HT1080 (cell line): Measurements from ENCODE around the gene BRCA2. TPM values are rescaled to one million over a fixed set of nuclear protein-coding genes. Genes with fewer than 3 reads are reported as not detected.
A peak's percentile ranks its signal among the peaks of the same experiment; 100 is the strongest.

Source experiments
- DNase-seq: peaks from one replicate; pipeline ENCODE4 v3.0.0-alpha.2; 2015; ENCODE audit warnings: low read depth
- small RNA-seq: library from RNA; depleted of rRNA; stranded (forward); fragments of <200 nt; gene quantifications from one replicate; pipeline ENCODE3, GENCODE V24; 2014
- total RNA-seq: library from RNA; depleted of rRNA; stranded (reverse); fragments of >200 nt; shearing (Covaris generic); gene quantifications from 2 replicates; pipeline ENCODE4 v1.2.3, GENCODE V29; 2014; rRNA removed

The BRCA2 gene
- total RNA-seq, 1 experiment from 2014 or later = 8.0 TPM

GRCh38 chr13:32426990-32427851 lies 111.9 kb downstream of the BRCA2 start:
- no peak for DNase-seq

DNA sequence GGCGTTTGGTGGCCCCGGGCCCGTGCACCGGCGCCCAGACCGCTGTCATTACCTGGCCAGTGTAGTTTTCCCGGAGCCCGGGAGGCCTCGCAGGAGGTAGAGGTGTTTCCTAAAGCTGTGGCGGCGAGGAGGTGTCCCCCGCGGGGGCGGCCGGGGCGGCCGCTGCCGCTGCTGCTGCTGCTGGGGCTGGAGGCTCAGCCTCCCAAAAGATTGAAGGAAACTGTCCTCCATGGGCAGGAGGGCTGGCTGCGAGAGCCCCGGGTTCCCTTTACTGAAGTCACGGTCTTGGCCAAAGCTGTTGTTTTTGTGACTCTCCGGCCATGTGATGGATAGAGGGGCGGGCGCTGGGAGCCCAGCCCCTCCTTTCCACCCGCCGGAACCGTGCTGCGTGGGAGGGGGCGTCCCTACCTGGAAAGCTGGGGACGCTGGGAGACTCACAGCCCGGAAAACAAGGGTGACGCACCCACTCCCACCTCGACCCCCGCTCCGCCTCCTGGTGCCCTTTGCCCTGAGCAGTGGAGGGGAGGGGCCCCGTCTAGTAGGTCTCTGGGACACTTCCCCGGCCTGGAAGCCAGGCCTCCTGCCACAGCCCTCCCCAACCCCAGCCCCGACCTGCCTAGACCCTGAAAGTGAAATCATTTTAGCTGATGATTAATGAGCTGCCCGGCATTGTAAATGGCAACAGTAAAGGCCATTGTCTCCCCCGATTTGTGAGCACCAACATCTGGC lies 112.7 kb downstream of the BRCA2 start, which contains the start of gene N4BP2L1:
TSS of gene N4BP2L1 (minus strand) at position 279 of the 729 bp plus-strand sequence. CDS start at position 231, 48 bp downstream.
- peak; percentile 43 for DNase-seq

DNA sequence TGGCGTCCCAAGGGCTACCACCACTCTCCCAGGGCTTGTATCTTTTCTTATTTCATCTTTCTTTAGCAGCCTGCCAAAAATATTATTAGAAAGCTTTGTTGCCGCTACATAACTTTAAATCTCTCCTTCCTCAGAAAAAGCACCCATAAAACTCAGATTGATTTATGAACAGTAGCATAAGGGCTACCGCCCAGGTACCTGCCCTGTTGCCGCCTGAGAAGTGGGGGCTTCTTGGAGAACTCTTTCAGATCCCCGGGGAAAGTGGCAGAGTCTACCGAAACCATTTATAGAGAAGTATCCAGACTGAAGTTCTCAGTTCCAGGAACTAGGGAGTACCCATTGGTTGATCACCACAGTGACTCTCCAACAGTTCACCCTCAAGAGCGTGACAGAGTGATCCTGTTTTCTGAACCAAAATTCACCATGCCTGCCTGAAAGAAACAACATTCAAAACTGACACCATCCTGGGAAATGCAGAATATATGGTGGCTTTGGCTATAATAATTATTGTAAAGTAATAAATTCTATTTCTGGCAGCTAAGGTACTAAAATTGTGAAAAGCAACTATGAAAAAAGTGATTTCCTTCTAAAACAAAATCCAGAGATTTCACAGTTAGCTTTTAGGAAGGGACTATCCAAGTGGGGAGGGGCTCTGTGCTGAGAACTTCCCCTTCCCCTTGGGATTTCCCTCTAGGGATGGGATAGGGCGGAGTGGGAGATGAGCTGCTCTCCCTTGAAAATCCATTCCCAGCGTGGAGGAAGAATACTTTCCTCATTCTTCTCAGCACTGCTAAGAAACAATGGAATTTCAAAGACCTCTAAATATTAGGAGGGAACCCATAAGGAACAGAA lies 113.5 kb downstream of the BRCA2 start:
- DNase-seq = no peak

GRCh38 chr13:32429433-32429909 lies 114.2 kb downstream of the BRCA2 start:
- no peak for DNase-seq

DNA sequence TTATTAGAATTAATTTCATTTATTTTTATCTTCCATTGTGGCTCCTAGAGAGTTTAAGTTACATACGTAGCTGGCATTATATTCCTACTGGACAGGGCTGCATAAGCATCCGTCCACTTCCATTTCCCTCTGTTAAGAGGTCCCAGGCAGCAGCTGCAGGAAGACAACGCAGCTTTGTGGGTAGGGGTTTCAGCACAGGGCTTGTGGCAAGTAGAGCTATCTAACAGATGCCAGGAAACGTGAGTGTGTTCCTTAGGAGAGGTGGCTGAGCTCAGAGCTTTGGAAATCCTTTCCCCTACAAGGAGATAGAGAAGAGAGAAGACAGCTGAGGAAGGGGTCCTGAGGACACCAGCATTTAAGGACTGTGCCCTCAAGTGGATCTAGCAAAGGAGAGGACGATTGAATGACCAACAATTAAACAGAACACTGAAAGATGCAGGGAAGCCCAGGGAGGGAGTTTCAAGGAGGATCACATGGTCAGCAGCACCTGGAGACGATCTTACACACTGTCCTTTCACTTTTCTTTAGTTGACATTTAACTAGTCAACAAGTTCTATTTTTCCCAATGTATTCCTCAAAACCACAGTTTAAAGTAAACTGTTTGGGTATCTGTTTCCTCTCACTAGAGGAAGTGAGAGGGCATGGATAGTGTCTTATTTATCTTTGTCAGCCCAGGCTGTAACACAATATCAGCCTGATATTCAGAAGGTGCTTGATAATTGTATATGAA lies 114.9 kb downstream of the BRCA2 start:
- DNase-seq = no peak

GRCh38 chr13:32431361-32431760 lies 116.1 kb downstream of the BRCA2 start:
- DNase-seq = no peak

GRCh38 chr13:32432856-32433255 lies 117.5 kb downstream of the BRCA2 start:
- DNase-seq = no peak

- DNase-seq = no peak
Observed at GRCh38 chr13:32438871-32439270, 123.6 kb downstream of the BRCA2 start.

- DNase-seq = peak; percentile 14
Observed at GRCh38 chr13:32443111-32443510, 127.8 kb downstream of the BRCA2 start.

DNA sequence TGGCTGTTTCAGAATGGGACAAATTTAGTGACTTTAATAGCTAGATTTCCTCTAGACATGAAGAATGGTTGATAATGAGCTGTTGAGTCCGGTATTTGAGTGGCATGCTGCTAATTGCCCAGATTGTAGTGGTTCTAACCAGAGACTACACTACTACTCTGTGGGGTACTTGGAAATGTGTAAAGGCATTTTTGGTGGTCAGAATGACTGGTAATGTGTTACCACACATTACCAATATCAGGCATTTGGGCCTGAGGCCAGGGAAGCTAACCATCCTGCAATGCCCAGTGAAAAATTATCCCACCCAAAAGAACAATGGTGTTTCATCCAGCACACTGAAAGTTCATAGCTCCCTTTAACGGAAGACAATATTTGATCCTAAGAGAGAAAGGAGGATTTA lies 130.2 kb downstream of the BRCA2 start:
- DNase-seq = no peak

DNA sequence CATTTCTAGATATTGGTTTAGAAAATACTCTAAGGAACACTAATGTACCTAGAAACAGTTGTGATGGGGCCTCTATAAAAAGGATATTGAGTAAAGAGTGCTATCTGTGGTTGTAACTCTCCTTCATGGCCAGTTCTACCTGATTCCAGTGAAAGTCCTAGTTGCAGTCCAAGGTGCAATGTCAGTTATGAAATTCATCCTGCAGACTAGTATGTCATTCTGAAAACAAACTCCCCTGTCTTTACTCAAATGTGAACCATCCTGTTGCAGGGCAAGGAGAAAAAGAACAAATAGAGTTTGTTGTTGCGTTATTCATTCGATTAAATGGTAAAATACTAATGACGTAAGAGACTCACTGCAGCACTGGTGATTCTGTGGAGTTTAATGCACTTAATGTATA lies 130.9 kb downstream of the BRCA2 start:
- no peak for DNase-seq

DNA sequence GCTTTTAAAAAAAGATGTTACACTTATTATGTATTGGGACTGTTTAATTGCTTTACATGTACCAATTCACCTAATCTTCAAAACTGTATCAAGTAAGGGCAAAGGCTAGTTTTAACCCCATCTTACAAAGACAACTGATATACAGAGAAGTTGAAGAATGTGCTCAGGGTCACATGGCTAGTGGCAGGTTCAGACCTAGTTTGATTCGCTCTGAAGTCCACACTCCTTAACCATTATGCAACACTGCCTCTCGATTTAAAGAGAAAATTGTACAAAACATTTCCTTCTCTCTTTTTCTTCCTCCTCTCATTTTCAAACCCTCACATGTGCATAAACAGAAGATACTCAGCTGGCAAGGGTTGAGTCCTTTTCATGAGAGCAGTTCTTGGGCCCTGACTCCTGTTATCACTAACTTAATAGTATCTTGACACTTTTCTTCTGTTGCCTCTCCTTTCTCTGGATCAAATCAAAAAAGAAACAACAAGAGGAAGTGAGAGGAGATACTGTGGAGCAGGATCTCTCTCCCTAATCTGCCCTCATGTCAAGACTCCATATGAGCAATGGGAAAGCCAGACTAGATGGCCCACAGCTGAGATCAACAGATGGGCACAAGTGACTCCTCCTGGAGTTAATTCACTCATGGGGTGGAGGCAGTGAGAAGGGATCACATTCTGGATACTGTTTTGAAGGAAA lies 131.6 kb downstream of the BRCA2 start:
- no peak for DNase-seq

- DNase-seq = peak; percentile 49
Observed at GRCh38 chr13:32447894-32448623, 132.8 kb downstream of the BRCA2 start.

- no peak for DNase-seq
Observed at GRCh38 chr13:32448972-32449371, 133.7 kb downstream of the BRCA2 start.

Small RNA genes lying within 50 kb of the gene (small RNA-seq; reads per million reads assigned to genes)
- not detected for gene RF00190

Other genes with a start within 250 kb of the BRCA2 start
- not detected in 2 replicates for gene ZAR1L, start 145 bp upstream of the BRCA2 start, total RNA-seq
- 0.87 and 0.93 TPM in 2 replicates for gene N4BP2L1, start 112.6 kb downstream of the BRCA2 start, total RNA-seq
- gene N4BP2L2, start 223.3 kb downstream of the BRCA2 start, total RNA-seq = 41.7 and 42.1 TPM in 2 replicates